ENCODE data around the gene PDIA5. TPM values are rescaled to one million over a fixed set of nuclear protein-coding genes. Genes with fewer than 3 reads are reported as not detected.
A peak's percentile ranks its signal among the peaks of the same experiment; 100 is the strongest.

The PDIA5 gene
- total RNA-seq, 4 donors from 2014 or later = 12.0 to 21.0 (median 15.8) TPM

GRCh38 chr3:123024056-123024455 lies 42.8 kb upstream of the PDIA5 start:
- ATAC-seq (ENCODE audit: low FRiP score) = no peak
- DNase-seq (ENCODE audit: low spot score) = no peak
- TF ChIP-seq CTCF (IDR thresholded peaks at IDR 0.05) = no peak

GRCh38 chr3:123025642-123026521 lies 40.9 kb upstream of the PDIA5 start:
- no peak for TF ChIP-seq CTCF (IDR thresholded peaks at IDR 0.05)

GRCh38 chr3:123026565-123027291 lies 40.1 kb upstream of the PDIA5 start:
- ATAC-seq (ENCODE audit: low FRiP score) = peak; percentile 40
- DNase-seq (ENCODE audit: low spot score) = no peak
- no peak for TF ChIP-seq CTCF (IDR thresholded peaks at IDR 0.05)

More at GRCh38 chr3:123025642-123026521, 40.9 kb upstream of the PDIA5 start:
- no peak for ATAC-seq (ENCODE audit: low FRiP score)
- no peak for DNase-seq (ENCODE audit: low spot score)

- no peak for DNase-seq (ENCODE audit: low spot score)
- peak; percentile 55 for ATAC-seq (ENCODE audit: low FRiP score)
Measured at GRCh38 chr3:123027292-123028232, 39.3 kb upstream of the PDIA5 start, which contains the start of gene SEMA5B. Gene SEMA5B, minus strand, starts transcription at chr3:123027763. Its CDS starts 66,500 bp downstream, at chr3:122961263.

GRCh38 chr3:123028233-123028828 lies 38.5 kb upstream of the PDIA5 start:
- no peak for TF ChIP-seq CTCF (IDR thresholded peaks at IDR 0.05)
- DNase-seq (ENCODE audit: low spot score) = no peak
- ATAC-seq (ENCODE audit: low FRiP score) = peak; percentile 53

More at GRCh38 chr3:123027292-123028232, 39.3 kb upstream of the PDIA5 start, which contains the start of gene SEMA5B:
- TF ChIP-seq CTCF (IDR thresholded peaks at IDR 0.05) = no peak

GRCh38 chr3:123031051-123031450 lies 35.8 kb upstream of the PDIA5 start:
- no peak for TF ChIP-seq CTCF (IDR thresholded peaks at IDR 0.05)

More at GRCh38 chr3:123031051-123031450, 35.8 kb upstream of the PDIA5 start:
- no peak for DNase-seq (ENCODE audit: low spot score)
- ATAC-seq (ENCODE audit: low FRiP score) = no peak
